MM.1S (cell line): ENCODE measurements around the gene ASZ1.

Experiments used
- CTCF ChIP-seq: fragments of 300-600 bp; sonication (generic); IDR thresholded peaks from 2 replicates; pipeline ENCODE4 v1.5.1; 2016; ENCODE audit warnings: antibody characterized with exemption, low read length, mixed read lengths
- EZH2 ChIP-seq: fragments of 300-600 bp; sonication (generic); optimal IDR thresholded peaks from 2 replicates; pipeline ENCODE3; 2017; ENCODE audit warnings: low read depth, mild to moderate bottlenecking, antibody characterized with exemption, low read length, mixed read lengths
- EZH2phosphoT487 ChIP-seq: fragments of 300-600 bp; sonication (generic); IDR thresholded peaks from 2 replicates; pipeline ENCODE4 v1.6.1; 2018; ENCODE audit warnings: antibody characterized with exemption, low read length

GRCh38 chr7:117322741-117323304, 104.5 kb downstream of the ASZ1 start, which contains the start of gene WNT2:
- TF ChIP-seq CTCF (no peak), EZH2 (no peak), EZH2phosphoT487 (no peak)
